Measurements from ENCODE around the gene UNC13B.

DNA sequence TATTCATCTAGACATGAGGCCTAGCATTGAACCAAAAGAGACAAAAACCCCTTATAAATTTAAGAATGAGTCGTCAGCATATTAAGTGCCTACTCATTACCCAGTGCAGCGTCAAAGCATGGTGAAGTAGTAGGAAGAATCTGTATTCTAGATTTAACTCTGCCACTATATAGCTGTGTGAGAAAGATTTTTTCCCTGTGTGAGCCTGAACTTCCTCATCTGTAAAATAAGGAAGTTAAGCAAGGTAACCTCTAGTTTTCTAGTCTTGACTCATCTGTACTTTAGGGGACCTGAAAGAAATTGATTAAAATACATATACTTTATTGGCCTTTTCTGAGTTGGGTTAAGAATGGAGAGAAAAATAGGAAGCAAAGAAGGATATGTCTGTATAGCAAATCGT is 246.0 kb downstream of the UNC13B start:
- TF ChIP-seq, protein P1, sequence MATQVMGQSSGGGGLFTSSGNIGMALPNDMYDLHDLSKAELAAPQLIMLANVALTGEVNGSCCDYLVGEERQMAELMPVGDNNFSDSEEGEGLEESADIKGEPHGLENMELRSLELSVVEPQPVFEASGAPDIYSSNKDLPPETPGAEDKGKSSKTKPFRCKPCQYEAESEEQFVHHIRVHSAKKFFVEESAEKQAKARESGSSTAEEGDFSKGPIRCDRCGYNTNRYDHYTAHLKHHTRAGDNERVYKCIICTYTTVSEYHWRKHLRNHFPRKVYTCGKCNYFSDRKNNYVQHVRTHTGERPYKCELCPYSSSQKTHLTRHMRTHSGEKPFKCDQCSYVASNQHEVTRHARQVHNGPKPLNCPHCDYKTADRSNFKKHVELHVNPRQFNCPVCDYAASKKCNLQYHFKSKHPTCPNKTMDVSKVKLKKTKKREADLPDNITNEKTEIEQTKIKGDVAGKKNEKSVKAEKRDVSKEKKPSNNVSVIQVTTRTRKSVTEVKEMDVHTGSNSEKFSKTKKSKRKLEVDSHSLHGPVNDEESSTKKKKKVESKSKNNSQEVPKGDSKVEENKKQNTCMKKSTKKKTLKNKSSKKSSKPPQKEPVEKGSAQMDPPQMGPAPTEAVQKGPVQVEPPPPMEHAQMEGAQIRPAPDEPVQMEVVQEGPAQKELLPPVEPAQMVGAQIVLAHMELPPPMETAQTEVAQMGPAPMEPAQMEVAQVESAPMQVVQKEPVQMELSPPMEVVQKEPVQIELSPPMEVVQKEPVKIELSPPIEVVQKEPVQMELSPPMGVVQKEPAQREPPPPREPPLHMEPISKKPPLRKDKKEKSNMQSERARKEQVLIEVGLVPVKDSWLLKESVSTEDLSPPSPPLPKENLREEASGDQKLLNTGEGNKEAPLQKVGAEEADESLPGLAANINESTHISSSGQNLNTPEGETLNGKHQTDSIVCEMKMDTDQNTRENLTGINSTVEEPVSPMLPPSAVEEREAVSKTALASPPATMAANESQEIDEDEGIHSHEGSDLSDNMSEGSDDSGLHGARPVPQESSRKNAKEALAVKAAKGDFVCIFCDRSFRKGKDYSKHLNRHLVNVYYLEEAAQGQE (IDR thresholded peaks at IDR 0.05; ENCODE audit: low read depth) = no peak
- no peak for TF ChIP-seq POLR2AphosphoS5 (IDR thresholded peaks at IDR 0.05; ENCODE audit: low read depth, low read length)
- TF ChIP-seq, protein P2, sequence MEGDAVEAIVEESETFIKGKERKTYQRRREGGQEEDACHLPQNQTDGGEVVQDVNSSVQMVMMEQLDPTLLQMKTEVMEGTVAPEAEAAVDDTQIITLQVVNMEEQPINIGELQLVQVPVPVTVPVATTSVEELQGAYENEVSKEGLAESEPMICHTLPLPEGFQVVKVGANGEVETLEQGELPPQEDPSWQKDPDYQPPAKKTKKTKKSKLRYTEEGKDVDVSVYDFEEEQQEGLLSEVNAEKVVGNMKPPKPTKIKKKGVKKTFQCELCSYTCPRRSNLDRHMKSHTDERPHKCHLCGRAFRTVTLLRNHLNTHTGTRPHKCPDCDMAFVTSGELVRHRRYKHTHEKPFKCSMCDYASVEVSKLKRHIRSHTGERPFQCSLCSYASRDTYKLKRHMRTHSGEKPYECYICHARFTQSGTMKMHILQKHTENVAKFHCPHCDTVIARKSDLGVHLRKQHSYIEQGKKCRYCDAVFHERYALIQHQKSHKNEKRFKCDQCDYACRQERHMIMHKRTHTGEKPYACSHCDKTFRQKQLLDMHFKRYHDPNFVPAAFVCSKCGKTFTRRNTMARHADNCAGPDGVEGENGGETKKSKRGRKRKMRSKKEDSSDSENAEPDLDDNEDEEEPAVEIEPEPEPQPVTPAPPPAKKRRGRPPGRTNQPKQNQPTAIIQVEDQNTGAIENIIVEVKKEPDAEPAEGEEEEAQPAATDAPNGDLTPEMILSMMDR (IDR thresholded peaks at IDR 0.05 in 2 of 3, conservative IDR thresholded peaks at IDR 0.05 in 1 of 3; ENCODE audit: borderline replicate concordance in 1 of 3, insufficient read depth in 1 of 3, low read depth in 2 of 3, low read length in 2 of 3) = no peak
